ENCODE data around the gene ADGRB2.

DNA sequence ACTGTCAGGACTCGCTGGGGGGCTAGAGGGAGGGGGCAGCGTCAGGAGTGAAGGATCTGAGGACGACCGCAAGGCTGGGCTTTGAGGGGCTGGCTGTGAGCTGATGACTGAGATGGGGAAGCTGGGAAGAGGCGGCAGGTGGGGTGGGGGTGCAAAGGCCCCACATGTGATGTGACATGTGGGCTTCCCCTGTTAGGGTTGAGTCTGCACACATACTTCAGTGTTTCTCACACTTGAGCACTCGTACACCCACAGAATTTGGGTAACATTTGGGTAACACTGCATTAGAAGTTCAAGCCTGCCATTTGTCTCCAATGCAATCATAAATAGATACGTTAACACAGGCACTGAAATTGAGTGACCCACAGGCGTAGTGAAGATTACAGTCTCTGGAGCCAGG, 76.5 kb downstream of the ADGRB2 start:
- TF ChIP-seq EZH2phosphoT487 (IDR thresholded peaks at IDR 0.05; ENCODE audit: insufficient read depth, low read depth): no peak
- TF ChIP-seq EZH2 (IDR thresholded peaks at IDR 0.05; ENCODE audit: insufficient read depth, poor library complexity, severe bottlenecking): no peak

All from GM23248 (cell line).